IPS-18a (cell line): ENCODE measurements around the gene MGAT4A.

Experiments used
- H3K27ac ChIP-seq: one replicate; pipeline ENCODE4 v1.5.1; 2013; ENCODE audit warnings: low read length
- H3K27me3 ChIP-seq: one replicate; pipeline ENCODE4 v1.6.1; 2013; ENCODE audit warnings: mild to moderate bottlenecking, low read length; ENCODE audit not compliant: control insufficient read depth, insufficient read depth
- H3K36me3 ChIP-seq: one replicate; pipeline ENCODE4 v1.6.1; 2013; ENCODE audit warnings: low read depth, low read length; ENCODE audit not compliant: control insufficient read depth
- H3K4me1 ChIP-seq: one replicate; pipeline ENCODE4 v1.6.1; 2013; ENCODE audit warnings: low read depth, low read length; ENCODE audit not compliant: control insufficient read depth
- H3K4me3 ChIP-seq: one replicate; pipeline ENCODE4 v1.5.1; 2013; ENCODE audit warnings: low read length
- H3K9ac ChIP-seq: one replicate; pipeline ENCODE4 v1.6.1; 2013; ENCODE audit warnings: mild to moderate bottlenecking, low read length, moderate library complexity
- H3K9me3 ChIP-seq: one replicate; pipeline ENCODE4 v1.6.1; 2013; ENCODE audit warnings: low read depth, low read length; ENCODE audit not compliant: control insufficient read depth

MGAT4A gene

DNA sequence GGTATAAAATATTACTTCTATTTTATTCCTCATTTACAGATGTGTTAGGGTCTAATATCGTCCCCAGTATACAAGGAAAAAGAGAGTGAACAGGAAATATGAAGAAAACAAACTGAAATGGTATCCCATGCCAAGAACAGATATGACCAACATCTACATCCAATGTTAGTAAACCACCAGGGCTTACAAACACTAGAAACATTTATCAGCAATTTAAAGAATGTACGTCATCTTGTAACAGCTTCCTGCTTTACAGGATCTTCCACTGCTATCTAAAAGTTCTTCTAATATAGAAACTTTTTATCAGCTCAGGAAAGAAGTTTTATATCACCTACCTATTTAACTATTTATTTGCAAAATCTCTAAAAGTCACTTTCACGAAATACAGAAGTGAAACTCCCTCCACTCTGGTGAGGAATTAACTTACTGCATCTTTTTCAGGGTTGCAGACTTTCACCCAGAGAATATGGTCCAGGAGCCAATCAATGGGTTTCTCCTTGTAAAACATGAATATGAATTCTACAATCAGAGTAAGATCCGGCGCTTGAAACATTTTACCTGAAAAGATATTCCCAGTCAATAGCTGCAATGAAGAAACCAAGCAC lies 87.3 kb downstream of the MGAT4A start:
- H3K27me3 ChIP-seq = no peaks in the 10 kb centered on the region
- no peak overlapping the region for H3K27ac ChIP-seq
- no peak overlapping the region for H3K9ac ChIP-seq
- no peaks in the 10 kb centered on the region for H3K36me3 ChIP-seq
- peaks cover 12% of the 10 kb centered on the region for H3K4me1 ChIP-seq
- no peaks in the 10 kb centered on the region for H3K9me3 ChIP-seq
- no peak overlapping the region for H3K4me3 ChIP-seq

DNA sequence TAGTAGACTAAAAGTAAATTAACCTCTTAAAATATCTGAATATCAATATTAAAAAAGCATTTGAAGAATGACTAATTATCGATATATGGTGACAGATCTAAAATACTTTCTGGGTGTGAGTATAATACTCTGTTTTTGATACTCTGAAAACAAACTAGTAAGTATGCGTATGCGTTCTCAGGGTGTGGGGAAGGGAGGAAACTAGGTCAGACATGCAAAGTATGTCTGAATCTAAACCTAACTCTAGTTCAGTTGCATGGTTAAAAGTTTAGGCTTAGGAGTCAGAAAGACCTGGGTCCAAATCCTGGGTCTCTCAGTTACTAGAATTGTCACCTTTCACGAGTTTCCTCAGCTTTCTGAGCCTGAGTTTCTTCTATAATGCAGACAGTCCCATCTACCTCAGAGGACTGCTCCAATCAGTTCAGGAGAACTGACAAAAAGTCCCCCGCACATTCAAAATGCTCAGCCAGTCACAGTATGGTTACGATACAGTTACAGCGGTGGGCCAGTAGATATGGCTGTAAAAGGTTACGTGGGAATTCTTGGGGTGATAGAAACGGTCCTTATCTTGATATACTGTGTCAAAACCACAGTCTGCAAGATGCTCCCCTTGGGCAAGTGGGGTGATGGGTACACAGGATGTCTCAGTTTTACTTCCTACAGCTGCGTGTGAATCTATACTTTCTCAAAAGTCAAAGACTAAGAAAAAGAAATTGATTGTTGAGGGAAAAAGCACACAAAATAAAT lies 93.4 kb downstream of the MGAT4A start:
- H3K36me3 ChIP-seq = no peaks in the 10 kb centered on the region
- peaks cover 3% of the 10 kb centered on the region for H3K4me1 ChIP-seq
- no peak overlapping the region for H3K27ac ChIP-seq
- H3K4me3 ChIP-seq = no peak overlapping the region
- H3K9ac ChIP-seq = no peak overlapping the region
- no peaks in the 10 kb centered on the region for H3K9me3 ChIP-seq
- H3K27me3 ChIP-seq = no peaks in the 10 kb centered on the region

DNA sequence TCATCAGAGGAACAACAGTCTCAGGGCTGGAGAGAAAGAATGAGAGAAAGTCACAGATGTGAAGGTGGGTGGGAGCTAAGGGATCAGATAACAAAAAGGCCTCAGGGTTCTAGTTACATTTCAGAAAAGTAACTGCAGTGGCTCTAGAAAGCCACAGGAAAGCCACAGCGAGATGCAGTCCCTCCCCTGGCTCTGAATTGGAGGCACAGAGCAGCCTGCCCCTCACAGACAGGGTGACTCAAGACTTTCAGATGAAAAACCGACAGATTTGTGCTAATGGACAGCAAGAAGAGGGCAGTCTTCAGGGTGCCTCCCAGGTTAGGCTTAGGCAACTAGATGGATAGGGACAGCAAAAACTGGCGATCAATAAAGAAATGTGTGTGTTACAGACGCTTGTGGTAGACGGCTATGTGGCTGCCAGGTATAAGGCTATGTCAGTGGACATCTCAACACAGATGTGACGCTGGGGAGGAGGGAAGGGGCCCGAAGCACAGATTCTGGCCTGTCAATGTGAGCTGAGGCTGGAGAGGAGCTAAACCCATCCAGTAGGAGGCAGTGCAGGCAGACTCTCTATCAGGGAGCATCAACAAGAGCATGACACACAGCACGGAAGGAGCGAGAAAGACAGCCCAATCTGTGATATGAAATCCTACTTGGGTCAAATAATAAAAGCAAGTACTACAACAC lies 96.4 kb downstream of the MGAT4A start:
- no peak overlapping the region for H3K4me3 ChIP-seq
- no peak overlapping the region for H3K27ac ChIP-seq
- no peaks in the 10 kb centered on the region for H3K9me3 ChIP-seq
- no peaks in the 10 kb centered on the region for H3K36me3 ChIP-seq
- H3K27me3 ChIP-seq = no peaks in the 10 kb centered on the region
- H3K9ac ChIP-seq = no peak overlapping the region
- peaks cover 3% of the 10 kb centered on the region for H3K4me1 ChIP-seq

DNA sequence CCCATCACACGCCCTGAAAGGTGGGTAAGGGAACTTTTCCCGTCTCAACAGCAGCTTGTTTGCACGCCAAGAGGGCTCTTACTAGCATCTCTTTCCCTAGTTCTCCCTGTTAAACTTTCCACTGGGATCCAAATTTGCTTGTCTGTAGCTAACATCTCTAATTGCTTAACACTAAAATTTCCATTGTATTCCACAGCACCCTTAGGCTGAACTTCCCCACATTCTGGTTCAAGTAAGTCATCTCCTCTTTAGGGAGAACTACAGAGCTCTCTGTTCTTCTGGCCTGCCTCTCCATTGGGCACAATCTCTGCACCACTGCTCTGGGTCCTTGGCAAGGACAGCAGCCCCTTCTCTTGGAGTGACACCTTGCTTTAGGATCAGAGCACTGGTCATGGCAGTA lies 98.6 kb downstream of the MGAT4A start:
- H3K9ac ChIP-seq = no peak overlapping the region
- H3K9me3 ChIP-seq = no peaks in the 10 kb centered on the region
- H3K4me3 ChIP-seq = no peak overlapping the region
- peaks cover 3% of the 10 kb centered on the region for H3K4me1 ChIP-seq
- no peaks in the 10 kb centered on the region for H3K27me3 ChIP-seq
- H3K27ac ChIP-seq = no peak overlapping the region
- H3K36me3 ChIP-seq = no peaks in the 10 kb centered on the region

DNA sequence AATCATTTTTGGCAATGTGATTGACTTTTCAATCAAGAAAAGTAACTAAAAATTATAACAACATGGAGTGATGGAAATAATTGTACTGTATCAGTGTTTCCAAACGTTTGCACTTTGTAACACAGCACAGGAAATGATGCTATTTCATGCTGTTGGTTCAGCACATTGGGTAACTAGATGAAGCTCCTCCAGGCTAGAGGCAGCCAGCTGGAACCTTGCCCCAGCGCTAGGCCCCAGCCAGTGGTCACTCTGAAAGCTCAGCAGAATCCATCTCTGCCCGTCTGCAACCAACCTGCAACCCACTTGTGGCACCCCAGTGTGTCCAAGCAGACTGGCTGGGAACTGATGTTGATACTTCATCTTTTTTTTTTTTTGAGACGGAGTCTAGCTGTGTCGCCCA lies 107.3 kb downstream of the MGAT4A start:
- Histone ChIP-seq H3K9ac (no peak overlapping the region), H3K36me3 (no peaks in the 10 kb centered on the region), H3K27ac (no peak overlapping the region)

DNA sequence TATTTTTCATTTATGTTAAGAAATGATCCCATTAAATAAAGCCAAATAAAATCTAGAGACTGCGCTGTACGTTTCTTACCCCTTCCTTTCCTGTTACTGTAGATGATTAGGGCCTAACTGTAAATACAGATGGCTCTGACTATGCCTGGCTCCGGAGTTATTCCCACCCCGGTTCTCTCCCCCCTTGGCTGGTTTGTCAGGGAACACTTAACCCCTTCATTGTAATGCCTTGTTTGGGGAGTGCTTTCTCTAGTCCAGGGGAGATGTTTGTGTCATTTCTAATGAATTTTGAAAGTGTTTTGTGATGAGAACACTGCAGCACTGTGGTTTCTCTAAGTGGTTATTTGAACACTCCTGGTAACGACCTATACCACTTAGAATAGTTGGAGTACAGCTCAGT lies 113.8 kb downstream of the MGAT4A start:
- H3K36me3 ChIP-seq = peaks cover 52% of the 10 kb centered on the region
- no peak overlapping the region for H3K27ac ChIP-seq
- H3K9me3 ChIP-seq = no peaks in the 10 kb centered on the region
- no peak overlapping the region for H3K4me3 ChIP-seq
- no peaks in the 10 kb centered on the region for H3K4me1 ChIP-seq
- no peak overlapping the region for H3K9ac ChIP-seq
- no peaks in the 10 kb centered on the region for H3K27me3 ChIP-seq

More for the DNA sequence above, 107.3 kb downstream of the MGAT4A start:
- no peak overlapping the region for H3K4me3 ChIP-seq
- no peaks in the 10 kb centered on the region for H3K27me3 ChIP-seq
- no peaks in the 10 kb centered on the region for H3K4me1 ChIP-seq
- no peaks in the 10 kb centered on the region for H3K9me3 ChIP-seq

DNA sequence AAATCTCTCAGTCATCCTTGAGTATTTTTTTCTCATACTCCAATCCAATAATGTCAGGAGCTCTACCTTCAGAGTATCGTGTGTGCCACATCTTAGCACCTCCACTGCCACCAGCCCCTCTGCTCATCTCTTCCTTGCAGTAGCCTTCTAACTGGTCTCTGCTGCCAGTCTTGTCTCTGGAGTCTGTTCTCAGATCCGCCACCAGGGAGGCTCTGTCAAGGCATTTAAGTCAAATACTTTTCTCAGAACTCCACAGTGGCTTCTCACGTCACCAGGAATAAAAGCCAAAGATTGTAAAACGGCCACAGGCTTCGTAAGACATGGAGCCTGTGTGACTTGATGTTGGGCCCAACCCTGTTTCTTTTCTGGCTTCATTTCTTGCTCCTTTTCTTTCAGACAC lies 115.5 kb downstream of the MGAT4A start:
- Histone ChIP-seq H3K36me3 (peaks cover 62% of the 10 kb centered on the region), H3K4me3 (no peak overlapping the region), H3K4me1 (no peaks in the 10 kb centered on the region), H3K27ac (no peak overlapping the region), H3K9ac (no peak overlapping the region), H3K9me3 (no peaks in the 10 kb centered on the region), H3K27me3 (no peaks in the 10 kb centered on the region)

DNA sequence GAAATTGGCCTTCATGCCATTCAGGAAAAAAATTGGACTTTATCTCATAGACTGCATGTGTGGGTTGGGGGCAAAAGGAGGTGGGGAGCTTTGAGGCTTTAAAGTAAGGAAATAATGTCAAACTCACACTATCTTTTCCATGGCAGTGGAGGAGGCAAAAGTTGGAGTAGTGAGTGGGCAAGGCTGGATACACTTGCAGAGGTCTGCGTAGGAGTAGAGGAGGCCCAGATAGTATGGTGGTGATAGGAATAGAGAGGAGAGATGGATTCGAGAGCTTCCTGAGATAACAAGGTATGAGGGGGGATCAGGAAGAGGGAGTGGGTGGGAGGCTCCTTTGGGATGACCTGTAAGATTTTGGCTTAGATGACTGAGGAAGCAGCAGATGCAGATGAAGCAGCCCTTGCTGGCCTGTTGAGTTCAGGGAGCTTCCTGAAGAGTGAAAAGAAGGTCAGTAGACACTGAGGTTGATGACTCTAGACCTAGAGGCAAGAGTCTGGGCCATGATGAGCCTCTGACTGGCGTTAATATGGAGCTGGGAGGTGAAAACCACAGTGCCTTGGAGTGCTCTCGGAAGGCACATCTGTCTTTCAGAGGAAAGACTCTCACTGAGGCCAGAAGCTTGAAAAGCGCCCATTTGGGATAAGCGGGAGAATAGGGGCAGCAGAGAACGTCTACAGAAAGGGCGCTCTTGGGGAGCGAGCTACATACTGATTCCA lies 116.8 kb downstream of the MGAT4A start:
- H3K36me3 ChIP-seq = peaks cover 69% of the 10 kb centered on the region
- no peak overlapping the region for H3K27ac ChIP-seq
- no peak overlapping the region for H3K9ac ChIP-seq
- H3K27me3 ChIP-seq = no peaks in the 10 kb centered on the region
- H3K4me3 ChIP-seq = no peak overlapping the region
- peaks cover 11% of the 10 kb centered on the region for H3K4me1 ChIP-seq
- no peaks in the 10 kb centered on the region for H3K9me3 ChIP-seq

DNA sequence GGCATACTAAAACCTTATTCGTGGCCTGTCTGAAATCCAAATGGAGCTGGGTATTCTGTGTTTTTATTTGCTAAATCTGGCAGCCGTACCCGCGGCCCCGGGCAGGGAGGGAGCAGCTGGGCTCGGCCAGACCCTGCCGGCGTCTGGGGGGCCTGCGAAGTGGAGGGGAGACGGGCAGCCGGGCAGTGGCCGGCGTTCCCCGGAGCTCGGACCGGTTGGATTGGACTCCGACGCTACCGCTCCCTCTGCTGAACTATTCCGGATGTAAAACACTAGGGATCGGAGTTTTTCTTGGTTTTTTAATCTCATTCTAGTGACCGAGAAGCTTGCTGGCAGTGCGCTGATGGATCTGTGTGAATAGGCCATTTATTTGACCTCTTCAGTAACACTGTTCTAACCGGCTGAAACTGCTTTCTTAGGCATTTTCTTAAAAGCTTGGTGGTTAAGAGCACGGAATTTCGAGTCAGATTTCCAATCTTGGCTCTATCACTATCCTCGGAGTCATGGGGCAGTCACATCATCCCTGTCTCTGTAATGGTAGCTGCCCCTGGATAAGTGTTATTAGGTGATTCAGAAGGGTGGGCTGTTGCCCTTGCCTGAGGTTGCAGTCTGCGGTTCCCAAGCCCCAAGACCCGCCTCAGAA lies 121.8 kb downstream of the MGAT4A start:
- Histone ChIP-seq H3K9me3 (no peaks in the 10 kb centered on the region), H3K4me1 (peaks cover 11% of the 10 kb centered on the region), H3K9ac (peak overlapping the region; percentile 91), H3K27me3 (no peaks in the 10 kb centered on the region), H3K27ac (peak overlapping the region; percentile 60), H3K4me3 (peak overlapping the region; percentile 95), H3K36me3 (peaks cover 34% of the 10 kb centered on the region)

DNA sequence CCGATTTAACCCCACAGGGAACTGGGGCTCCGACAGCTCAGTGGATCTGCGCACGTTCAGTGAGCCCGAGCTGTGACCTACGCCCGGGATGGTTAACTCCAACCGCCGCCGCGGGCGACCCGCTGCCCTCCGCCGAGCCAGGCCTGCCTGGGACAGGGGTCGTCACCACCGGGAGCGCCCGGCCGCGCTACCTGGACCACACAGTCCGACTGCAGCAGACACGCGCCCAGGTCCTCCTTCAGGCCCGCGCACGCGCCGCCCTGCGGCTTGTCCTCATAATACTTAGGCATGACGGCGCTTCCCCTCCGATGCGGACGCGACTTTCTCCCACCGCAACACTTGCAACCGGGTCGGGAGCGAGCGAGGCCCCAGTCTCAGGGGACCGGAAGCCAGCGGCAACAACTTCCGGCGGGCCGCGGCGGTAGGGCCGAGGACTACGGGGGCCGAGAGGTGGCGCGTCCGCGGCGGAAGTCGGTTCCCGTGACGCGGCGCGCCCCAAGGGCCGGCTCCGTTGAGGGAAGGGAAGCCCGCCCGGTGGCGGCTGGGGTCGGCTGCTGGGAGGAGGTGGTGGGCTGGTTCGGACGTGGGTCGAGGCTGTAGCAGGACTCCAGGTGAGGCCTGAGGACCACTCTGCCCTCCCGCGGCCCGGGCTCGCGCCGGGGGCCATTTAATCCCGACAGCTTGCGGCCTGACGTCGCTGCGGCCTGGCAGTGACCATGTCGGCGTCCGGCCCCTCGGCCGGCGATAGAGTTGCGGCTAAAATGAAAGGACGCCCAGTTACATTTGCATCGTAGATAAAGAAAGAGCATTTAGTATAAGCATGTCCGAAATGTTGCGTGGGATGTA lies 122.6 kb downstream of the MGAT4A start, which contains the start of the genes COA5 and UNC50:
TSS of gene COA5 (minus strand) at position 397 of the 846 bp plus-strand sequence. CDS start at position 290, 107 bp downstream.
TSS of gene UNC50 (plus strand) at position 474 of the 846 bp plus-strand sequence. CDS start 1,171 bp downstream, outside the sequence.
- H3K4me3 ChIP-seq = peak within 1 kb of the TSS; percentile 95
- peaks cover 30% of the 10 kb centered on the region for H3K36me3 ChIP-seq
- peak within 1 kb of the TSS; percentile 60 for H3K27ac ChIP-seq
- H3K27me3 ChIP-seq = no peaks in the 10 kb centered on the region
- H3K9ac ChIP-seq = peak within 1 kb of the TSS; percentile 91
- no peaks in the 10 kb centered on the region for H3K9me3 ChIP-seq
- H3K4me1 ChIP-seq = peaks cover 11% of the 10 kb centered on the region
